Left ventricle myocardium inferior (tissue), 1 donor: ENCODE results near the gene SV2A. TPM values are rescaled to one million over a fixed set of nuclear protein-coding genes. Genes with fewer than 3 reads are reported as not detected.
"Not testable (repeated sequence)": the region's sequence is repeated elsewhere in the genome, so short reads cannot be mapped to it uniquely, and the experiment has no call there.

Experiments
- DNase-seq: peaks from one replicate; pipeline ENCODE4 v3.0.0-alpha.2; 2020
- H3K27ac ChIP-seq: fragments of 200-600 bp; replicated peaks from 2 replicates; pipeline ENCODE4 v1.8.0; 2021
- H3K27me3 ChIP-seq: fragments of 200-600 bp; 2 replicates; pipeline ENCODE4 v1.8.0; 2021; ENCODE audit warnings: low read depth
- H3K36me3 ChIP-seq: fragments of 200-600 bp; 2 replicates; pipeline ENCODE4 v1.8.0; 2021
- H3K4me1 ChIP-seq: fragments of 200-600 bp; 2 replicates; pipeline ENCODE4 v1.8.0; 2021
- H3K4me3 ChIP-seq: fragments of 200-600 bp; 2 replicates; pipeline ENCODE4 v1.8.0; 2021; ENCODE audit warnings: mild to moderate bottlenecking, moderate library complexity
- H3K9me3 ChIP-seq: fragments of 200-600 bp; replicated peaks from 2 replicates; pipeline ENCODE4 v1.8.0; 2021
- intact Hi-C: fragments of 100-400 bp; cut with micrococcal nuclease; formaldehyde crosslinking; loops from one replicate; pipeline ENCODE4 v1.11.0; 2022
- total RNA-seq: library from RNA; stranded (reverse); fragmentation: NEBNext Ultra II Directional; extraction: Animal tissue kit (Norgen Biotek cat#: 25700); gene quantifications from one replicate; pipeline ENCODE4 v1.2.1, GENCODE V29; 2021
- TF ChIP-seq, protein P1 (sequence below): fragments of 200-600 bp; IDR thresholded peaks from 2 replicates; pipeline ENCODE4 v1.8.0; 2021; ENCODE audit warnings: antibody characterized with exemption, mild to moderate bottlenecking, borderline replicate concordance
- donor health status: DM: no; HTN: yes; CAD: no; lungs with severe emphysema.

Gene SV2A
- total RNA-seq, 1 donor from 2014 or later, result 0.44 TPM

DNA sequence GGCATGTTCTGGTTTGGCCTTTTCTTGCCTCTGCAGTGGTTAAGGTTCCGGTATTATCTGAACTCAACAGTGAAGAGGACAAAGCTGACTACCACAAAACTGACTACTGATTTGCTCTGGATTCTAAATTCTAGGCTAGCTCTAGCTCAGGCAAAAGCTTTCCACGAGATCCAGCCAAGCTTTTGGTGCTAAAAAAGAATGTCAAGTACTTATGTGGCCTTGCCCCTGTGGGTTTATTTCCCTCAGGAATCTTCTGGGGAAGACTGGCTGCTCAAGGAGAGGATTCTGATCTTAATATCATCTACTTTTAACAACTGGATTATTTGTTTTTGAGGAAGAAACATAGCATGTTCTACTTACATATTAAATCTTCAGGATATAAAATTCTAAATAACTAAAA lies 45.1 kb upstream of the SV2A start:
- Histone ChIP-seq H3K27me3 (no peaks in the 10 kb centered on the region), H3K36me3 (peaks cover 83% of the 10 kb centered on the region), H3K9me3 (no peaks in the 10 kb centered on the region), H3K4me1 (peaks cover 27% of the 10 kb centered on the region), H3K4me3 (no peak overlapping the region), H3K27ac (peak overlapping the region; percentile 69)
- TF ChIP-seq, protein P1, sequence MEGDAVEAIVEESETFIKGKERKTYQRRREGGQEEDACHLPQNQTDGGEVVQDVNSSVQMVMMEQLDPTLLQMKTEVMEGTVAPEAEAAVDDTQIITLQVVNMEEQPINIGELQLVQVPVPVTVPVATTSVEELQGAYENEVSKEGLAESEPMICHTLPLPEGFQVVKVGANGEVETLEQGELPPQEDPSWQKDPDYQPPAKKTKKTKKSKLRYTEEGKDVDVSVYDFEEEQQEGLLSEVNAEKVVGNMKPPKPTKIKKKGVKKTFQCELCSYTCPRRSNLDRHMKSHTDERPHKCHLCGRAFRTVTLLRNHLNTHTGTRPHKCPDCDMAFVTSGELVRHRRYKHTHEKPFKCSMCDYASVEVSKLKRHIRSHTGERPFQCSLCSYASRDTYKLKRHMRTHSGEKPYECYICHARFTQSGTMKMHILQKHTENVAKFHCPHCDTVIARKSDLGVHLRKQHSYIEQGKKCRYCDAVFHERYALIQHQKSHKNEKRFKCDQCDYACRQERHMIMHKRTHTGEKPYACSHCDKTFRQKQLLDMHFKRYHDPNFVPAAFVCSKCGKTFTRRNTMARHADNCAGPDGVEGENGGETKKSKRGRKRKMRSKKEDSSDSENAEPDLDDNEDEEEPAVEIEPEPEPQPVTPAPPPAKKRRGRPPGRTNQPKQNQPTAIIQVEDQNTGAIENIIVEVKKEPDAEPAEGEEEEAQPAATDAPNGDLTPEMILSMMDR, result no peak
- DNase-seq, result no peak
- intact Hi-C loops, result loop anchor here (2.0 to 10.0 kb wide), 2 partner anchors 88 to 202 kb away; no protein-coding TSS in a partner anchor

GRCh38 chr1:149962039-149962647 lies 44.5 kb upstream of the SV2A start:
- Histone ChIP-seq H3K4me3 (no peak overlapping the region), H3K36me3 (peaks cover 83% of the 10 kb centered on the region), H3K4me1 (peaks cover 27% of the 10 kb centered on the region), H3K27me3 (no peaks in the 10 kb centered on the region), H3K27ac (peak overlapping the region; percentile 69), H3K9me3 (no peaks in the 10 kb centered on the region)
- no peak for DNase-seq
- intact Hi-C loops, result loop anchor here (2.0 to 10.0 kb wide), 2 partner anchors 89 to 203 kb away; no protein-coding TSS in a partner anchor
- TF ChIP-seq, protein P1, result peak; percentile 87

GRCh38 chr1:149957548-149957947 lies 39.9 kb upstream of the SV2A start:
- H3K27ac ChIP-seq, intact Hi-C loops, H3K27me3 ChIP-seq, DNase-seq, H3K4me1 ChIP-seq, H3K4me3 ChIP-seq, H3K9me3 ChIP-seq: not testable (repeated sequence)
- H3K36me3 ChIP-seq, result peaks cover 53% of the 10 kb centered on the region

- Histone ChIP-seq H3K4me3 (no peak overlapping the region), H3K27ac (no peak overlapping the region), H3K27me3 (no peaks in the 10 kb centered on the region), H3K36me3 (peaks cover 61% of the 10 kb centered on the region), H3K9me3 (no peaks in the 10 kb centered on the region), H3K4me1 (no peaks in the 10 kb centered on the region)
- TF ChIP-seq, protein P1, result no peak
- intact Hi-C loops, result no loop called here
- no peak for DNase-seq
Observed at GRCh38 chr1:149949911-149950310, 32.3 kb upstream of the SV2A start.

GRCh38 chr1:149945206-149945605 lies 27.6 kb upstream of the SV2A start:
- peaks cover 11% of the 10 kb centered on the region for H3K4me1 ChIP-seq
- H3K27me3 ChIP-seq, result no peaks in the 10 kb centered on the region
- H3K27ac ChIP-seq, result no peak overlapping the region
- intact Hi-C loops, result no loop called here
- no peaks in the 10 kb centered on the region for H3K9me3 ChIP-seq
- DNase-seq, result no peak
- TF ChIP-seq, protein P1, result no peak
- H3K4me3 ChIP-seq, result no peak overlapping the region
- H3K36me3 ChIP-seq, result peaks cover 66% of the 10 kb centered on the region

DNA sequence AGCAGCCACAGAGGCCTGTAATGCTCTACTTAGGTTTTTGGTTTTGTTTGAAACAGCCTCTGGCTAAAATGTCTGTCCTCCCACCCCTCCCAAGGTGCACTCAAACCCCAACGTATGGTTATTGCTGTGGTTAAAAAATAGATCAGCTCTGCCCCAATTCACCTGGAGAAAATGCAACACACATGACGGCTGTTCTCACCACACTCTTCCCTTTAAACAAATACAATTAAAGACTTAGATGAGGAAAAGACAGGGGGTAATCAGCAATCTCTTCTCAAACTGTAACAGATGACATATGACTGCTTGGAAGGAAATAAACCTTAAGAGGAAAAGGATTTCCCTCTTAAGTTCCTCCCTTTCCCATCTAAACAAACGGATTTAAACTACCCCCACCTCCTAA lies 25.2 kb upstream of the SV2A start:
- Histone ChIP-seq H3K4me3 (no peak overlapping the region), H3K36me3 (peaks cover 45% of the 10 kb centered on the region), H3K9me3 (no peaks in the 10 kb centered on the region), H3K27ac (peak overlapping the region; percentile 55), H3K4me1 (peaks cover 32% of the 10 kb centered on the region), H3K27me3 (no peaks in the 10 kb centered on the region)
- no peak for DNase-seq
- TF ChIP-seq, protein P1, result no peak
- intact Hi-C loops, result loop anchor here (5.0 kb wide), 1 partner anchor 51 kb away; no protein-coding TSS in a partner anchor
